ENCODE results near the gene DSE.

DSE gene

DNA sequence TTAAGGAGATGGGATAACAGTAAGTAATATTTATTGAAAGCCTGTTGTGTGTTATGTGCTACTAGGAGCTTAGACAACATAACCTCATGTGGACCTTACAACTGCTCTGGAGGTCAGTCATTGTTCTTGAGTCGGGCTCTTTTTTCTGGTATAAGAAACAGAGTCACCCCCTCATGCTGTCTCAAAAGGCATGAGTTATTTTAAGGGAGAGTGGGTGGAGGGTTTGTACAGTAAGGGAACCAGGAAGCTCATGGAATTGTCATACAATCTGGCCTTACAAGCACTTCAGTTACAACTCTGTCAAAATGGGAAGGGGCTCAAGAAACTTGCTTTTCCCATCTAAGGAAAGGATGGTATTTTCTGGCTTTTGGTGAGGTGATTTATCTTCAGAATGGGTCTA lies 16.5 kb upstream of the DSE start:
- TF ChIP-seq GATA3 (IDR thresholded peaks at IDR 0.05; ENCODE audit: low read depth, low read length), result no peak
- TF ChIP-seq GATA2 (IDR thresholded peaks at IDR 0.05; ENCODE audit: low read depth, low read length), result no peak

- TF ChIP-seq GATA3 (IDR thresholded peaks at IDR 0.05; ENCODE audit: low read depth, low read length), result no peak
- no peak for TF ChIP-seq GATA2 (IDR thresholded peaks at IDR 0.05; ENCODE audit: low read depth, low read length)
Observed at GRCh38 chr6:116355796-116356195, 15.0 kb upstream of the DSE start.

- TF ChIP-seq GATA2 (IDR thresholded peaks at IDR 0.05; ENCODE audit: low read depth, low read length) (no peak), GATA3 (IDR thresholded peaks at IDR 0.05; ENCODE audit: low read depth, low read length) (no peak)
Observed at GRCh38 chr6:116359131-116359530, 11.6 kb upstream of the DSE start.

DNA sequence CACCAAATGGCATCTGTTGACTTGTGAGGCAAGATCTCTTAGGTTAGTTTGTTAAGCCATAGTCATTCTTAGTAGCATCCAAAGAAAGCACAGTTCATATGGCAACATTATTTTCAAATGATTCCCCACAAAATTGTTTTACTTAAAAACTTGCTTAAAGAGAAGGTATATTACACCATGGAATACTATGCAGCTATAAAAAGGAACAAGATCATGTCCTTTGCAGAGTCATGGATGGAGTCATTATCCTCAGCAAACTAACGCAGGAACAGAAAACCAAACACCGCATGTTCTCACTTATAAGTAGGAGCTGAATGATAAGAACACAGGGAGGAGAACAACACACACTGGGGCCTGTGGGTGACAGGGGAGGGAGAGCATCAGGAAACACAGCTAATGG lies 10.9 kb upstream of the DSE start:
- TF ChIP-seq GATA2 (IDR thresholded peaks at IDR 0.05; ENCODE audit: low read depth, low read length) (no peak), GATA3 (IDR thresholded peaks at IDR 0.05; ENCODE audit: low read depth, low read length) (no peak)

GRCh38 chr6:116362276-116362675 lies 8.5 kb upstream of the DSE start:
- no peak for TF ChIP-seq GATA2 (IDR thresholded peaks at IDR 0.05; ENCODE audit: low read depth, low read length)
- TF ChIP-seq GATA3 (IDR thresholded peaks at IDR 0.05; ENCODE audit: low read depth, low read length), result no peak

DNA sequence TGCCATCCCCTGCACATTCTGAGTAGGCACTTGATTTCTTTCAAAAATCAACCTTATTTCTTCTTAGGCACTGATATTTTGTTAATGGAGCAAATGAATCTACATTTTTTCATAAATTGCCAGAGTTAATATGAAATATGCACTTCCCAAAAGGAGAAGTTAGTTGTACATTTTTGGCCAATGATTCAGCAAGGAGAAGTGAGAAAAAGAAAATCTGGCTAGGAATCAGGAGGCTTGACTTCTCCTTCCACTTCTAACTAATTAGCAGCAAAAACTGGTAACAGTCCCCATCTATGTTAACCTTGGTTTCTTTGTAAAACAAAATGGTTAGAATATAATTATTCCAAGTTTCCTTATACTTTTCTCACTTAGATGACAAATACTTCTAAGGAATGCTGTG lies 7.0 kb upstream of the DSE start:
- TF ChIP-seq GATA2 (IDR thresholded peaks at IDR 0.05; ENCODE audit: low read depth, low read length) (no peak), GATA3 (IDR thresholded peaks at IDR 0.05; ENCODE audit: low read depth, low read length) (no peak)

GRCh38 chr6:116364321-116364720 lies 6.4 kb upstream of the DSE start:
- TF ChIP-seq GATA3 (IDR thresholded peaks at IDR 0.05; ENCODE audit: low read depth, low read length) (no peak), GATA2 (IDR thresholded peaks at IDR 0.05; ENCODE audit: low read depth, low read length) (no peak)

DNA sequence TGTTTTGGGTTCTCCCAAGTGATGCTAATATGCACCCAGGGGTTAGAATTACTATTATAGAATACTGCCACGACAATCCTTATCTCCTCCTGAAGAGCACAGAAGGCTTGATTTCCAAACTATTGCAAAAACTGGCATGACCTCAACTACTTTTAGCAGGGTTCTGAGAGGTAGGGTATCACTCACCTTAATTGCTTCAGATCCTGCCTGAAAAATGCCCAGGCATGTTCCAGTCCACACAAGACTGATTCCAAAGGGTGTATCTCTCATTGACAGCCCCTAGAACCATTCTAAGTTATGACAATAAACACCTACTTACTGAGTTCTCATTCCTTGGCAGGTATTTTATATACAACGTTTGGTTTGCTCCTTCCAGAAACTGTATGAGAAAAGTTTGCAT lies 5.0 kb upstream of the DSE start:
- no peak for TF ChIP-seq GATA3 (IDR thresholded peaks at IDR 0.05; ENCODE audit: low read depth, low read length)
- TF ChIP-seq GATA2 (IDR thresholded peaks at IDR 0.05; ENCODE audit: low read depth, low read length), result no peak

GRCh38 chr6:116366740-116367275 lies 3.9 kb upstream of the DSE start:
- no peak for TF ChIP-seq GATA2 (IDR thresholded peaks at IDR 0.05; ENCODE audit: low read depth, low read length)
- TF ChIP-seq GATA3 (IDR thresholded peaks at IDR 0.05; ENCODE audit: low read depth, low read length), result no peak

DNA sequence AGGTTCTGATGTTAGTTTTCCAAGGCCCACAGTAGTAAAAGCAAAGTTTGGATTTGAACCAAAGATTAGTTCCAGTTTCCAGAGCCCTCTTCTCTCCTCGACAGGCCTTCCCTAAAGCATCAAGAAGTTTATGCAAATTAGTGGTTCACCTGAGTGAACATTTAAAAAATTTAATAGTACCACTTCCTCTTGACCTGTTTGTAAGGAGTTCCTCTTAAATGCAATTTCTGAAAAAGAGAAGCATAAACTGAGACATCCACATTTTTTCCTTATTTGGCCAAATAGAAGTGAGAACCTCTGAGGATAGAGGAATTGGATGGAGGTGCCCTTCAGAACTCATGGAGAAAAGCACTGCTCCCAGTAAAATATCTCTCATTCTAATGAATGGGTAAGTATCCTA lies 1.2 kb upstream of the DSE start:
- TF ChIP-seq GATA3 (IDR thresholded peaks at IDR 0.05; ENCODE audit: low read depth, low read length) (no peak), GATA2 (IDR thresholded peaks at IDR 0.05; ENCODE audit: low read depth, low read length) (no peak)

- no peak for TF ChIP-seq GATA3 (IDR thresholded peaks at IDR 0.05; ENCODE audit: low read depth, low read length)
- no peak for TF ChIP-seq GATA2 (IDR thresholded peaks at IDR 0.05; ENCODE audit: low read depth, low read length)
Observed at GRCh38 chr6:116369964-116370759, 585 bp upstream of the DSE start.

DNA sequence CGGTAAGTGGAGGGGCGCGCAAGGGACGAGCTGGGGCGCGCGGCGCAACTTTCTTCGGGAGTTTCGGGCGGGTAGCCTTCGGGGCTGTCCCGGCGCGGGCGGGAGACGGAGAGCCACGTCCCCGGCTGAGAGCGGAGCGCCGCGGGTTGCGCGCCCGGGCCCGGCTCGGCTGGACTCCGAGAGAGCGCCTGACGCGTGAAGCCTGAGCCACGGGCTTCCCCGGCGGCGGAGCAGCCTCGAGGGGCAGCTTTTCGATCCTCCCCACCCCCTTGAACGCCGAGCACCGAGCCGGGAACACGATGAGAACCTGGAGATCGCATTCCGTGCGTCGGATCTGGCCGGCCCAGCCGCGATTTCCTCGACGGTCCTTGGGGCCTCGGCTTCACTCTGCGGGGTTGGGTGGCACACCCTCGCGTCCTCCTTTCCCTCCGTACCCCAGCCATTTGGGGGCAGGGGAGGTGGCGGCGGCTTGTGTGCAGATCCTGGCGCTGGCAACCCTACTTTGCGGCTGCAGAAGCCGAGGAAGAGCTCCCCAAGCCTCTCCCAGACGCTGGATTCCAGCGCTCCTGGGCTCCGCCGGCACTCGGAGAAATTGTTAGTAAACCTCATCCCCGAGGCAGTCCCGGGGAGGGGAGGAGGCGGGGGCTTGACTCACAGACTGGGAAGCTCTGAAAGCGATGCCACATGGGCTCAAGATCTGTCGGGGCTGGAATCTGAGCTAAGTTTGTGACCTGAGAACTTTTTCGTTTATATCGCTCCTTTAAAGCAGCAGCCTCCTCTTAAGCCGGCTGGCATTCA lies 572 bp downstream of the DSE start:
- no peak for TF ChIP-seq GATA3 (IDR thresholded peaks at IDR 0.05; ENCODE audit: low read depth, low read length)
- no peak for TF ChIP-seq GATA2 (IDR thresholded peaks at IDR 0.05; ENCODE audit: low read depth, low read length)

DNA sequence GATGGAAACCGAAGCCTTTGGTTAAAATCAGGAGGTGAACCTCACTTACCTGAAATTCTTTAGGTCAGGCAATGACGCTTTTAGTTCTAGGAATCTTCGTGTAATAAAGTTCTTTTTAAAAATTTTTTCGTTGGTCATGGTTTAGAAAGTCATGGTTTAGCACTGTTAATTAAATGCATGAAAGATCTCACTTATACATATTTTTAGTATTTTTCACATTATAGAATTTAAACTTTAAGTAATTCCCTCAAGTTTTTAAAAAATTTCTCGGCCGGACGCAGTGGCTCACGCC lies 1.1 kb downstream of the DSE start:
- TF ChIP-seq GATA3 (IDR thresholded peaks at IDR 0.05; ENCODE audit: low read depth, low read length) (no peak), GATA2 (IDR thresholded peaks at IDR 0.05; ENCODE audit: low read depth, low read length) (no peak)

DNA sequence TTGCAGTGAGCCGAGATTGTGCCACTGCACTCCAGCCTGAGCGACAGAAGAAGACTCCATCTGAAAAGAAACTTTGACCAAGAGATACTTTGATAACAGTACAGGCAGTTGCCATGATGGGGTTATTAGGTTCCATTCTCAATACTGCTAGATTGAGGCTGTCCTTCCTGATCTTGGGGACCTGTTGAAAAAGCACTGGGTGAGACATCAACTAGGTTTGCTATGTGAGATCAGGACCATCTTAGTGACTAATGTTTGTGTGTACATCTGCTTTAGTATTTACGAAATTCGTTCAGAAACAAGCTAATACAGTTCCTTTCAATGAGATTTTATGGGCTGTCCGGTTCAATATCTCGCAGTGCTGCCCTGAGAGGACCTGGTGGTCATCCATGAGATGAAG lies 2.6 kb downstream of the DSE start:
- TF ChIP-seq GATA2 (IDR thresholded peaks at IDR 0.05; ENCODE audit: low read depth, low read length) (no peak), GATA3 (IDR thresholded peaks at IDR 0.05; ENCODE audit: low read depth, low read length) (no peak)

GRCh38 chr6:116373940-116374339 lies 3.2 kb downstream of the DSE start:
- TF ChIP-seq GATA2 (IDR thresholded peaks at IDR 0.05; ENCODE audit: low read depth, low read length), result no peak
- TF ChIP-seq GATA3 (IDR thresholded peaks at IDR 0.05; ENCODE audit: low read depth, low read length), result no peak

Measured in SH-SY5Y (cell line).